HepG2 (cell line): ENCODE measurements around the gene PSMB9. TPM values are rescaled to one million over a fixed set of nuclear protein-coding genes. Genes with fewer than 3 reads are reported as not detected.

Experiments used
- PHF21A ChIP-seq: sonication (generic); formaldehyde crosslinking; IDR thresholded peaks from 2 replicates; pipeline ENCODE4 v1.5.0; 2020; ENCODE audit warnings: mild to moderate bottlenecking, missing genetic modification reagents
- ZNF431 ChIP-seq: sonication (generic); formaldehyde crosslinking; IDR thresholded peaks from 2 replicates; pipeline ENCODE4 v1.9.0; 2022; ENCODE audit warnings: missing genetic modification reagents, low read depth, mild to moderate bottlenecking, borderline replicate concordance
- ZNF670 ChIP-seq: sonication (generic); formaldehyde crosslinking; IDR thresholded peaks from 2 replicates; pipeline ENCODE4 v1.8.0; 2022; ENCODE audit warnings: mild to moderate bottlenecking, missing genetic modification reagents, borderline replicate concordance
- polyA plus RNA-seq, 8 experiments: library from polyadenylated mRNA; depleted of rRNA in 3 of 8; stranded (reverse) in 7 of 8; unstranded in 1 of 8; fragments of >200 nt; fragmentation: Illumina TruSeq in 4 of 8; extraction: Trizol in 4 of 8; gene quantifications; 2 replicates each; pipeline versions ENCODE4 v1.2.1 to v1.2.3, GENCODE V29; 2011 to 2016; ENCODE audit warnings: low read depth in 4 of 8, missing spikeins in 1 of 8, mixed read lengths in 1 of 8; ENCODE audit not compliant: insufficient read depth in 1 of 8
- small RNA-seq, 3 experiments: library from RNA; depleted of rRNA; stranded (forward); fragments of <200 nt; gene quantifications; one replicate each; pipeline ENCODE3, GENCODE V24; 2012; ENCODE audit warnings: low read depth in 2 of 3, low replicate concordance in 1 of 3; ENCODE audit not compliant: insufficient read length in 3 of 3, insufficient read depth in 2 of 3
- total RNA-seq, 5 experiments: library from RNA; depleted of rRNA; stranded (reverse); fragments of >200 nt; fragmentation: Illumina TruSeq; extraction: Trizol; gene quantifications; 2 replicates each; pipeline ENCODE4 v1.2.3, GENCODE V29; 2016; ENCODE audit warnings: low read depth in 1 of 5
- TF ChIP-seq, protein P1 (sequence below): IDR thresholded peaks from 2 replicates; pipeline ENCODE4 v1.6.1; 2018; ENCODE audit warnings: missing genetic modification reagents

Gene PSMB9
- total and polyA plus RNA-seq, 2 of the 13 experiments (the other 11 are each of a cell fraction or from before 2014, with no cell fraction given), result 15.6 to 16.0 TPM

DNA sequence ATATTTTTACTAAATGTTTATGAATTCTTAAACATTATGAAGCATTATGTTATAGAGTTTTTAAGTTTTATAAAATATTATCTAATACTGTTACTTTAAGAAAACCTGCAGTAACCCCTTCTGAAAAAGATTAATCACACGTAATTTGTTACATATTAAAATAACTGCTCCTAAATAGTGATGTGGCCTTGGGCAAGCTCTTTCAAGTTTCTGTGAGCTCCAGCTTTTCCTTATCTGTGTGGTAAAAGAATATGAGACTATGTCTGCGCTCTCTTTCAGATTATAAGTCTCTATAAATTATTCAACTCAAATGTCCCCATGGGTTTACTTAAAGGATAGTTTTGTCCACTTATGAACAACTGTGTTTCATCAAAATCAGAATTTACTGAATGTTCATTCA, 54.9 kb downstream of the PSMB9 start (continued):
- TF ChIP-seq, protein P1, sequence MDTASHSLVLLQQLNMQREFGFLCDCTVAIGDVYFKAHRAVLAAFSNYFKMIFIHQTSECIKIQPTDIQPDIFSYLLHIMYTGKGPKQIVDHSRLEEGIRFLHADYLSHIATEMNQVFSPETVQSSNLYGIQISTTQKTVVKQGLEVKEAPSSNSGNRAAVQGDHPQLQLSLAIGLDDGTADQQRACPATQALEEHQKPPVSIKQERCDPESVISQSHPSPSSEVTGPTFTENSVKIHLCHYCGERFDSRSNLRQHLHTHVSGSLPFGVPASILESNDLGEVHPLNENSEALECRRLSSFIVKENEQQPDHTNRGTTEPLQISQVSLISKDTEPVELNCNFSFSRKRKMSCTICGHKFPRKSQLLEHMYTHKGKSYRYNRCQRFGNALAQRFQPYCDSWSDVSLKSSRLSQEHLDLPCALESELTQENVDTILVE (CRISPR knock-in tag), result no peak
- TF ChIP-seq ZNF670 (CRISPR knock-in tag) (no peak), ZNF431 (CRISPR knock-in tag) (no peak), PHF21A (CRISPR knock-in tag) (no peak)

Small RNA genes lying within 50 kb of the gene (small RNA-seq; reads per million reads assigned to genes)
- 0 reads per million in 3 experiments for gene HLA-Z

Other genes with a start within 250 kb of the PSMB9 start
- gene HLA-DQA1, start 216.8 kb upstream of the PSMB9 start, total RNA-seq (2016; rRNA removed; fragmentation: Illumina TruSeq; extraction: Trizol), result not detected in 2 replicates
- gene HLA-DQA1, start 216.8 kb upstream of the PSMB9 start, polyA plus RNA-seq (2011; rRNA removed), result not detected in 2 replicates
- gene HLA-DQB1, start 187.5 kb upstream of the PSMB9 start, total RNA-seq (2016; rRNA removed; fragmentation: Illumina TruSeq; extraction: Trizol), result not detected in 2 replicates
- not detected in 2 replicates for gene HLA-DQB1, start 187.5 kb upstream of the PSMB9 start, polyA plus RNA-seq (2011; rRNA removed)
- not detected in 2 replicates for gene HLA-DQA2, start 112.8 kb upstream of the PSMB9 start, total RNA-seq (2016; rRNA removed; fragmentation: Illumina TruSeq; extraction: Trizol)
- not detected in 2 replicates for gene HLA-DQA2, start 112.8 kb upstream of the PSMB9 start, polyA plus RNA-seq (2011; rRNA removed)
- gene HLA-DQB2, start 90.7 kb upstream of the PSMB9 start, total RNA-seq (2016; rRNA removed; fragmentation: Illumina TruSeq; extraction: Trizol), result not detected in 2 replicates
- not detected in 2 replicates for gene HLA-DQB2, start 90.7 kb upstream of the PSMB9 start, polyA plus RNA-seq (2011; rRNA removed)
- gene HLA-DOB, start 37.2 kb upstream of the PSMB9 start, total RNA-seq (2016; rRNA removed; fragmentation: Illumina TruSeq; extraction: Trizol), result not detected in 2 replicates
- 0.09 TPM in 1 of 2 replicates, not detected in the other for gene HLA-DOB, start 37.2 kb upstream of the PSMB9 start, polyA plus RNA-seq (2011; rRNA removed)
- 9.8 and 17.6 TPM in 2 replicates for gene TAP2, start 15.5 kb upstream of the PSMB9 start, total RNA-seq (2016; rRNA removed; fragmentation: Illumina TruSeq; extraction: Trizol)
- 10.3 and 16.2 TPM in 2 replicates for gene TAP2, start 15.5 kb upstream of the PSMB9 start, polyA plus RNA-seq (2011; rRNA removed)
- 64.7 and 74.9 TPM in 2 replicates for gene PSMB8, start 10.1 kb upstream of the PSMB9 start, total RNA-seq (2016; rRNA removed; fragmentation: Illumina TruSeq; extraction: Trizol)
- gene PSMB8, start 10.1 kb upstream of the PSMB9 start, polyA plus RNA-seq (2011; rRNA removed), result 30.7 and 41.2 TPM in 2 replicates
- 23.0 and 52.2 TPM in 2 replicates for gene TAP1, start 488 bp upstream of the PSMB9 start, total RNA-seq (2016; rRNA removed; fragmentation: Illumina TruSeq; extraction: Trizol)
- 31.2 and 34.5 TPM in 2 replicates for gene TAP1, start 488 bp upstream of the PSMB9 start, polyA plus RNA-seq (2011; rRNA removed)
- gene HLA-DMB, start 86.8 kb downstream of the PSMB9 start, total RNA-seq (2016; rRNA removed; fragmentation: Illumina TruSeq; extraction: Trizol), result not detected in 2 replicates
- not detected in 2 replicates for gene HLA-DMB, start 86.8 kb downstream of the PSMB9 start, polyA plus RNA-seq (2011; rRNA removed)
- gene HLA-DMA, start 98.9 kb downstream of the PSMB9 start, total RNA-seq (2016; rRNA removed; fragmentation: Illumina TruSeq; extraction: Trizol), result 0.71 and 1.3 TPM in 2 replicates
- 0.70 and 1.7 TPM in 2 replicates for gene HLA-DMA, start 98.9 kb downstream of the PSMB9 start, polyA plus RNA-seq (2011; rRNA removed)
- 71.5 and 143 TPM in 2 replicates for gene BRD2, start 114.4 kb downstream of the PSMB9 start, total RNA-seq (2016; rRNA removed; fragmentation: Illumina TruSeq; extraction: Trizol)
- gene BRD2, start 114.4 kb downstream of the PSMB9 start, polyA plus RNA-seq (2011; rRNA removed), result 194 and 202 TPM in 2 replicates
- gene HLA-DOA, start 155.4 kb downstream of the PSMB9 start, total RNA-seq (2016; rRNA removed; fragmentation: Illumina TruSeq; extraction: Trizol), result 0.07 and 0.09 TPM in 2 replicates
- 0.03 TPM in 1 of 2 replicates, not detected in the other for gene HLA-DOA, start 155.4 kb downstream of the PSMB9 start, polyA plus RNA-seq (2011; rRNA removed)
- gene HLA-DPA1, start 219.5 kb downstream of the PSMB9 start, total RNA-seq (2016; rRNA removed; fragmentation: Illumina TruSeq; extraction: Trizol), result not detected in 2 replicates
- not detected in 2 replicates for gene HLA-DPA1, start 219.5 kb downstream of the PSMB9 start, polyA plus RNA-seq (2011; rRNA removed)
- not detected in 2 replicates for gene HLA-DPB1, start 221.8 kb downstream of the PSMB9 start, total RNA-seq (2016; rRNA removed; fragmentation: Illumina TruSeq; extraction: Trizol)
- gene HLA-DPB1, start 221.8 kb downstream of the PSMB9 start, polyA plus RNA-seq (2011; rRNA removed), result not detected in 2 replicates